ENCODE measurements around the gene ILF3.
"Not testable (repeated sequence)": the region's sequence is repeated elsewhere in the genome, so short reads cannot be mapped to it uniquely, and the experiment has no call there.

DNA sequence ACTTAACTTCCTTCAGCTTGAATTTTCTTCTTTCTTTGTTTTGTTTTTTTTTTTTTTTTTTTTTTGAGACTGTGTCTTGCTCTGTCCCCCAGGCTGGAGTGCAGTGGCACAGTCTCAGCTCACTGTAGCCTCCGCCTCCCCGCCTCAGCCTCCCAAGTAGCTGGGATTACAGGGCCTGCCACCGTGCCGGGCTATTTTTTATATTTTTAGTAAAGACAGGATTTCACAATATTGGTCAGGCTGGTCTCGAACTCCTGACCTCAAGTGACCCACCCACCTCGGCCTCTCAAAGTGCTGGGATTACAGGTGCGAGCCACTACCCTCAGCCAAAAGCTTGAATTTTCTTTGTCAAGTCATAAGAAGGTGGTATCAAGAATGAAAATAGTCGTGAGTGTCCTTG lies 21.1 kb downstream of the ILF3 start:
- TF ChIP-seq, protein P1, sequence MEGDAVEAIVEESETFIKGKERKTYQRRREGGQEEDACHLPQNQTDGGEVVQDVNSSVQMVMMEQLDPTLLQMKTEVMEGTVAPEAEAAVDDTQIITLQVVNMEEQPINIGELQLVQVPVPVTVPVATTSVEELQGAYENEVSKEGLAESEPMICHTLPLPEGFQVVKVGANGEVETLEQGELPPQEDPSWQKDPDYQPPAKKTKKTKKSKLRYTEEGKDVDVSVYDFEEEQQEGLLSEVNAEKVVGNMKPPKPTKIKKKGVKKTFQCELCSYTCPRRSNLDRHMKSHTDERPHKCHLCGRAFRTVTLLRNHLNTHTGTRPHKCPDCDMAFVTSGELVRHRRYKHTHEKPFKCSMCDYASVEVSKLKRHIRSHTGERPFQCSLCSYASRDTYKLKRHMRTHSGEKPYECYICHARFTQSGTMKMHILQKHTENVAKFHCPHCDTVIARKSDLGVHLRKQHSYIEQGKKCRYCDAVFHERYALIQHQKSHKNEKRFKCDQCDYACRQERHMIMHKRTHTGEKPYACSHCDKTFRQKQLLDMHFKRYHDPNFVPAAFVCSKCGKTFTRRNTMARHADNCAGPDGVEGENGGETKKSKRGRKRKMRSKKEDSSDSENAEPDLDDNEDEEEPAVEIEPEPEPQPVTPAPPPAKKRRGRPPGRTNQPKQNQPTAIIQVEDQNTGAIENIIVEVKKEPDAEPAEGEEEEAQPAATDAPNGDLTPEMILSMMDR (conservative IDR thresholded peaks at IDR 0.05; ENCODE audit: low read length): not testable (repeated sequence)
- TF ChIP-seq EZH2phosphoT487 (IDR thresholded peaks at IDR 0.05; ENCODE audit: borderline replicate concordance, low read depth, low read length): not testable (repeated sequence)

Data from OCI-LY7 (cell line).